Caco-2 (cell line): ENCODE data around the gene CENPF. TPM values are rescaled to one million over a fixed set of nuclear protein-coding genes. Genes with fewer than 3 reads are reported as not detected.
"Not testable (repeated sequence)": the region's sequence is repeated elsewhere in the genome, so short reads cannot be mapped to it uniquely, and the experiment has no call there.

ENCODE experiments used
- BruUV-seq: library from RNA; stranded (reverse); fragments of 400-500 nt; replicated peaks from 2 replicates; lab custom pipeline; 2021; lab: Mats Ljungman, UMichigan
- CTCF ChIA-PET: fragments of 300-600 bp; sonication (Branson Sonifier 250); formaldehyde crosslinking; loops from one replicate; lab custom pipeline; 2022; ENCODE audit warnings: antibody characterized with exemption; lab: Charles Lee
- POLR2A ChIA-PET: fragments of 300-600 bp; sonication (Branson Sonifier 250); formaldehyde crosslinking; loops from one replicate; lab custom pipeline; 2022; ENCODE audit warnings: antibody characterized with exemption; lab: Charles Lee
- DNase-seq, 2 experiments: peaks; one replicate each; pipeline versions ENCODE4 v3.0.0 to v3.0.0-alpha.2; 2020 to 2022
- H3K27me3 ChIP-seq: replicated peaks from 2 replicates; pipeline ENCODE4 v1.6.0; 2011; ENCODE audit warnings: low read length; ENCODE audit not compliant: control insufficient read depth, insufficient read depth
- H3K36me3 ChIP-seq: 2 replicates; pipeline ENCODE4 v1.5.1; 2011; ENCODE audit warnings: low read length; ENCODE audit not compliant: control insufficient read depth, insufficient read depth
- H3K4me1 ChIP-seq: fragments of 250-450 bp; sonication (Bioruptor Pico); 2 replicates; pipeline ENCODE4 v1.5.1; 2020; ENCODE audit warnings: mild to moderate bottlenecking
- H3K4me3 ChIP-seq: 2 replicates; pipeline ENCODE4 v1.5.1; 2011; ENCODE audit warnings: low read depth, mild to moderate bottlenecking, control low read depth, low read length
- H3K9me3 ChIP-seq: fragments of 250-450 bp; sonication (Bioruptor Pico); 2 replicates; pipeline ENCODE4 v1.5.1; 2020; ENCODE audit warnings: mild to moderate bottlenecking, moderate library complexity
- H3K27ac Mint-ChIP-seq: one replicate; pipeline ENCODE4 v1.8.0; 2022; ENCODE audit warnings: mixed read lengths; ENCODE audit not compliant: unreplicated experiment
- H3K27me3 Mint-ChIP-seq: one replicate; pipeline ENCODE4 v1.8.0; 2022; ENCODE audit warnings: mixed read lengths; ENCODE audit not compliant: insufficient read depth, unreplicated experiment
- H3K36me3 Mint-ChIP-seq: one replicate; pipeline ENCODE4 v1.8.0; 2022; ENCODE audit warnings: mild to moderate bottlenecking, mixed read lengths; ENCODE audit not compliant: insufficient read depth, unreplicated experiment
- H3K4me1 Mint-ChIP-seq: one replicate; pipeline ENCODE4 v1.8.0; 2022; ENCODE audit warnings: low read depth, mixed read lengths; ENCODE audit not compliant: unreplicated experiment
- H3K4me3 Mint-ChIP-seq: one replicate; pipeline ENCODE4 v1.8.0; 2022; ENCODE audit warnings: mild to moderate bottlenecking, moderate library complexity, mixed read lengths; ENCODE audit not compliant: unreplicated experiment
- H3K9me3 Mint-ChIP-seq: one replicate; pipeline ENCODE4 v1.8.0; 2022; ENCODE audit warnings: mixed read lengths; ENCODE audit not compliant: unreplicated experiment
- CTCF ChIP-seq, 2 experiments: fragments of 200-600 bp in 1 of 2; IDR thresholded peaks; 1 replicate in 1 of 2; 2 replicates in 1 of 2; pipeline versions ENCODE4 v1.5.1 to v1.8.0; 2011 to 2022; ENCODE audit warnings: antibody characterized with exemption in 1 of 2, control low read depth in 1 of 2, inconsistent platforms in 1 of 2, low read depth in 1 of 2, low read length in 1 of 2, mild to moderate bottlenecking in 1 of 2, moderate library complexity in 1 of 2; ENCODE audit not compliant: insufficient read depth in 1 of 2, severe bottlenecking in 1 of 2, unreplicated experiment in 1 of 2
- intact Hi-C: fragments of 100-400 bp; cut with micrococcal nuclease; formaldehyde crosslinking; loops from one replicate; pipeline ENCODE4 v1.10.0; 2022; ENCODE audit not compliant: unreplicated experiment
- total RNA-seq: library from RNA; stranded (reverse); gene quantifications from 2 replicates; pipeline ENCODE4 v1.2.3, GENCODE V29; 2022

The CENPF gene
- total RNA-seq, 1 experiment from 2014 or later, result 145 TPM

GRCh38 chr1:214665606-214666110, 62.7 kb downstream of the CENPF start:
- Histone ChIP-seq H3K4me3 (no peak overlapping the region), H3K4me1 (no peaks in the 10 kb centered on the region; the same call in 1 of the 2 replicates), H3K9me3 (no peaks in the 10 kb centered on the region), H3K36me3 (no peaks in the 10 kb centered on the region; the same call in 1 of the 2 replicates), H3K27me3 (no peaks in the 10 kb centered on the region)
- TF ChIP-seq CTCF (IDR thresholded peaks at IDR 0.05; ENCODE audit: insufficient read depth in 1 of 2, low read depth in 1 of 2, low read length in 1 of 2, severe bottlenecking in 1 of 2, unreplicated experiment in 1 of 2), result no peak
- CTCF ChIA-PET, result no interaction called here
- Mint-ChIP-seq H3K27ac (no peak overlapping the region), H3K36me3 (peaks cover 87% of the 10 kb centered on the region), H3K4me3 (no peak overlapping the region), H3K27me3 (no peaks in the 10 kb centered on the region), H3K9me3 (no peaks in the 10 kb centered on the region), H3K4me1 (peaks cover 3% of the 10 kb centered on the region)
- intact Hi-C loops, result loop anchor here (10.0 kb wide), 1 partner anchor 259 kb away; no protein-coding TSS in a partner anchor
- POLR2A ChIA-PET, result no interaction called here
- DNase-seq, result no peak
- BruUV-seq, result no TSS peak

DNA sequence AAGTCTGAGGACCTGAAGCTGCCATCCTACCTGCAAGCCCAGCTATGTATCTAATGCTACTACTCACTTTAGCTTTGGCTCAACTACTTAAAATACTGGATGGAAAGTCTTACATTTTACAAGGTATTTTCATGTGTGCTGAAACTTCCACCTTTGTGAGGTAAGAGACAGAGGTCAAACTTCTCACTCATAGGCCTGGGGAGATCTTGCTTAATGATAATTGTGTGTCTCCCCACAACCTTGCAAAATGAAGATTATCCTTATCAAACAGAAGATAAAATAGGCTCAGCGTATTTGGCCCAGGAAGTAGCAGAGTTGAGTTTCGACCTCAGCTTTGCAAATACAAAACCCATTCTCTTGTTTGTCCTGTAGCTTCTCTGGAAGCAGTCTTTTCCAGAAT, 63.7 kb downstream of the CENPF start:
- Histone ChIP-seq H3K4me1 (no peaks in the 10 kb centered on the region; the same call in 1 of the 2 replicates), H3K4me3 (no peak overlapping the region), H3K9me3 (0 out of 2 replicates have a peak, but pooled peaks cover 3% of the 10 kb centered on the region), H3K36me3 (no peaks in the 10 kb centered on the region; the same call in 1 of the 2 replicates), H3K27me3 (no peaks in the 10 kb centered on the region)
- intact Hi-C loops, result loop anchor here (10.0 kb wide), 1 partner anchor 258 kb away; no protein-coding TSS in a partner anchor
- Mint-ChIP-seq H3K36me3 (peaks cover 87% of the 10 kb centered on the region), H3K4me3 (no peak overlapping the region), H3K9me3 (peaks cover 2% of the 10 kb centered on the region), H3K27me3 (no peaks in the 10 kb centered on the region), H3K4me1 (no peaks in the 10 kb centered on the region), H3K27ac (no peak overlapping the region)
- CTCF ChIA-PET, result no interaction called here
- no peak for DNase-seq
- no peak for TF ChIP-seq CTCF (IDR thresholded peaks at IDR 0.05; ENCODE audit: insufficient read depth in 1 of 2, low read depth in 1 of 2, low read length in 1 of 2, severe bottlenecking in 1 of 2, unreplicated experiment in 1 of 2)
- POLR2A ChIA-PET, result no interaction called here
- no TSS peak for BruUV-seq

DNA sequence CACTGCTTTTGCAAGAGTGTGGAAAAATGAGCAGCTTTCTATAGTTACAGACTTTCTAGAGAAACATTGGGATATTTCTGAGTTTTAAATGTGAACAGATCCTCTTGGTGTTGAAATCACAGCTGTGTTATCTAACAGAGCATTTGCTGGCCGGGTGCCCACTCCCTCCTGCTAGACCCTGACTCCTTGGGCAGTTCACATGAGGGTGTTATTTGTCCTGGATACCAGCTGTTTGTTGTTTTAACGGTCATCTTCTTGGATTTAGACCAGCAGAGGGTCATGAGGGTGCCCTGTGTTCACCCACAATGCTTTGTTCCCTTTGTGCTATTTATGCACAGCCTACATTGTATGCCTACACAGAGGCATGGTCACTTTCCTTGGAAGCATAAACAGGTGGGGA, 67.1 kb downstream of the CENPF start:
- H3K27ac Mint-ChIP-seq, result no peak overlapping the region
- intact Hi-C loops, result no loop called here
- H3K4me1 ChIP-seq, result no peaks in the 10 kb centered on the region; the same call in 1 of the 2 replicates
- H3K4me1 Mint-ChIP-seq, result no peaks in the 10 kb centered on the region
- CTCF ChIA-PET, result no interaction called here
- H3K4me3 ChIP-seq, result no peak overlapping the region
- peaks cover 20% of the 10 kb centered on the region for H3K9me3 Mint-ChIP-seq
- POLR2A ChIA-PET, result no interaction called here
- peaks cover 74% of the 10 kb centered on the region for H3K36me3 Mint-ChIP-seq
- no TSS peak for BruUV-seq
- TF ChIP-seq CTCF (IDR thresholded peaks at IDR 0.05; ENCODE audit: insufficient read depth in 1 of 2, low read depth in 1 of 2, low read length in 1 of 2, severe bottlenecking in 1 of 2, unreplicated experiment in 1 of 2), result no peak
- no peaks in the 10 kb centered on the region for H3K27me3 ChIP-seq
- no peak for DNase-seq
- H3K4me3 Mint-ChIP-seq, result no peak overlapping the region
- no peaks in the 10 kb centered on the region for H3K27me3 Mint-ChIP-seq
- H3K36me3 ChIP-seq, result no peaks in the 10 kb centered on the region; the same call in 1 of the 2 replicates
- H3K9me3 ChIP-seq, result 0 out of 2 replicates have a peak, but pooled peaks cover 4% of the 10 kb centered on the region

GRCh38 chr1:214673029-214673428, 70.0 kb downstream of the CENPF start:
- POLR2A ChIA-PET, H3K4me3 ChIP-seq, H3K36me3 ChIP-seq, H3K27me3 Mint-ChIP-seq, H3K4me3 Mint-ChIP-seq, CTCF ChIA-PET, BruUV-seq, intact Hi-C loops, H3K27ac Mint-ChIP-seq, DNase-seq, H3K27me3 ChIP-seq: not testable (repeated sequence)
- peaks cover 10% of the 10 kb centered on the region for H3K4me1 ChIP-seq
- H3K9me3 ChIP-seq, result peaks cover 17% of the 10 kb centered on the region; the same call in 1 of the 2 replicates
- Mint-ChIP-seq H3K36me3 (peaks cover 53% of the 10 kb centered on the region), H3K4me1 (peaks cover 16% of the 10 kb centered on the region), H3K9me3 (peaks cover 20% of the 10 kb centered on the region)
